Measurements from ENCODE around the gene DCLRE1C.
A peak's percentile ranks its signal among the peaks of the same experiment; 100 is the strongest.
"Not testable (repeated sequence)": the region's sequence is repeated elsewhere in the genome, so short reads cannot be mapped to it uniquely, and the experiment has no call there.

The DCLRE1C gene

GRCh38 chr10:14924013-14924412, 29.9 kb downstream of the DCLRE1C start:
- H3K36me3 Mint-ChIP-seq (ENCODE audit: low read depth) = peaks cover 74% of the 10 kb centered on the region
- DNase-seq (no peak), ATAC-seq (no peak)
- H3K9me3 Mint-ChIP-seq = no peaks in the 10 kb centered on the region
- no peak overlapping the region for H3K4me3 Mint-ChIP-seq
- H3K27me3 Mint-ChIP-seq = no peaks in the 10 kb centered on the region
- no peak overlapping the region for H3K27ac Mint-ChIP-seq
- peaks cover 2% of the 10 kb centered on the region for H3K4me1 Mint-ChIP-seq

DNA sequence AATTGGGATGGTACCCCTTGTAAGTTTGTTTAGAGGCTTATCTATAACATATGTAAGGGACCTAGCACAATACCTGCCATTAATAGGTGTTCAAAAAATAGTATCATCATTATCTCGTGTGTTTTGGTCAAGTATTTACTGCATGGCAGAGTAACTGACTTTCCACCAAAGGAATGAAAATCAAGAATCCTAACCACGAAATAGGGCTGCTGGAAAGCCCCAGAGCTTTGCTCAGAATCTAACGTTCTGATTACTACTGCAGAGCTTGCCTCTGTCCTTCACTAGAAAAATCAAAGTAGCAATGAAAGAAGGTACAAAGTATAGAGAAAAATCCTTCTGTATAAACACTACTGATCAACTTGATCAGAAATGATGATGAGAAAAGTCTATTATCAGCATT, 34.9 kb downstream of the DCLRE1C start:
- Mint-ChIP-seq H3K9me3 (peaks cover 21% of the 10 kb centered on the region), H3K27me3 (no peaks in the 10 kb centered on the region), H3K4me3 (no peak overlapping the region), H3K36me3 (ENCODE audit: low read depth) (peaks cover 89% of the 10 kb centered on the region), H3K27ac (no peak overlapping the region), H3K4me1 (peaks cover 12% of the 10 kb centered on the region)
- DNase-seq = no peak
- ATAC-seq = no peak

DNA sequence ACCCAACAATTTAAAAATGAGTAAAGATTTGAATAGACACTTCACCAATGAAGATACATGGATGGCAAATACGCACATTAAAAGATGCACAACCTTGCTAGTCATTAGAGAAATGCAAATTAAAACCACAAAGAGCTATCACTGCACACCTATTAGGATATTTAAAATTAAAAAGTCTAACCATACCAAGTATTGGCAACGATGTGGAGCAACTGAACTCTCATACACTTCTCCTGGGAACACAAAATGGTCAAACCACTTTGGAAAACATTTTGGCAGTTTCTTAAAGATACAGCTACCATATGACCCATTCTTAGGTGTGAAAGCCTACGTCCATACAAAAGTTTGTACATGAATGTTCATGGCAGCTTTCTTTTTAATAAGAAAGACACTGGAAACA, 36.1 kb downstream of the DCLRE1C start:
- Mint-ChIP-seq H3K4me1 (peaks cover 12% of the 10 kb centered on the region), H3K27me3 (no peaks in the 10 kb centered on the region), H3K4me3 (no peak overlapping the region), H3K9me3 (peaks cover 21% of the 10 kb centered on the region), H3K27ac (no peak overlapping the region), H3K36me3 (ENCODE audit: low read depth) (peaks cover 91% of the 10 kb centered on the region)
- ATAC-seq (no peak), DNase-seq (no peak)

DNA sequence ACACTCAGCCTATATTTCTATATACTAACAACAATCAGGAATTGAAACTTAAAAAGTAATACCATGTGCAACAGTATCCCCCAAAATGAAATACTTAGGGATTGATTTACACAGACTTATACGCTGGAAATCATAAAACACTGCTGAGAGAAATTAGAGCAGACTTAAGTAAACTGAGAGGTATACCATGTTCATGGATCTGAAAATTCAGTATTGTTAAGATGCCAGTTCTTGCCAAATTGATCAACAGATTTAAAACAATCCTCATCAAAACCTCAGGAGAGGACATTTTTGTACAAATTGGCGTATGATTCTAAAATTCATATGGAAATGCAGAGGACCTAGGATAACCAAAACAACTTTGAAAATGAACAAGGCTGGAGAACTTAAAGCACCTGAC, 37.3 kb downstream of the DCLRE1C start:
- peaks cover 90% of the 10 kb centered on the region for H3K36me3 Mint-ChIP-seq (ENCODE audit: low read depth)
- no peak overlapping the region for H3K27ac Mint-ChIP-seq
- no peak overlapping the region for H3K4me3 Mint-ChIP-seq
- ATAC-seq = no peak
- no peaks in the 10 kb centered on the region for H3K27me3 Mint-ChIP-seq
- H3K9me3 Mint-ChIP-seq = peaks cover 21% of the 10 kb centered on the region
- peaks cover 12% of the 10 kb centered on the region for H3K4me1 Mint-ChIP-seq
- DNase-seq = no peak

- Mint-ChIP-seq H3K9me3 (peaks cover 17% of the 10 kb centered on the region), H3K4me3 (no peak overlapping the region), H3K36me3 (ENCODE audit: low read depth) (peaks cover 90% of the 10 kb centered on the region)
These were observed 42.1 kb downstream of the DCLRE1C start for GRCh38 chr10:14911801-14912200.

GRCh38 chr10:14910953-14911352, 42.9 kb downstream of the DCLRE1C start:
- Mint-ChIP-seq H3K9me3 (peaks cover 12% of the 10 kb centered on the region), H3K27me3 (no peaks in the 10 kb centered on the region), H3K4me3 (no peak overlapping the region), H3K4me1 (peaks cover 11% of the 10 kb centered on the region), H3K27ac (peak overlapping the region; percentile 13), H3K36me3 (ENCODE audit: low read depth) (peaks cover 88% of the 10 kb centered on the region)
- ATAC-seq (no peak), DNase-seq (no peak)

More at GRCh38 chr10:14911801-14912200, 42.1 kb downstream of the DCLRE1C start:
- Mint-ChIP-seq H3K27me3 (no peaks in the 10 kb centered on the region), H3K4me1 (peaks cover 12% of the 10 kb centered on the region), H3K27ac (no peak overlapping the region)
- ATAC-seq (no peak), DNase-seq (no peak)

GRCh38 chr10:14909101-14909500, 44.8 kb downstream of the DCLRE1C start:
- no peak for DNase-seq
- Mint-ChIP-seq H3K27ac (peak overlapping the region; percentile 24), H3K4me3 (no peak overlapping the region), H3K9me3 (peaks cover 10% of the 10 kb centered on the region), H3K27me3 (no peaks in the 10 kb centered on the region), H3K36me3 (ENCODE audit: low read depth) (peaks cover 87% of the 10 kb centered on the region), H3K4me1 (peaks cover 7% of the 10 kb centered on the region)
- ATAC-seq = no peak

DNA sequence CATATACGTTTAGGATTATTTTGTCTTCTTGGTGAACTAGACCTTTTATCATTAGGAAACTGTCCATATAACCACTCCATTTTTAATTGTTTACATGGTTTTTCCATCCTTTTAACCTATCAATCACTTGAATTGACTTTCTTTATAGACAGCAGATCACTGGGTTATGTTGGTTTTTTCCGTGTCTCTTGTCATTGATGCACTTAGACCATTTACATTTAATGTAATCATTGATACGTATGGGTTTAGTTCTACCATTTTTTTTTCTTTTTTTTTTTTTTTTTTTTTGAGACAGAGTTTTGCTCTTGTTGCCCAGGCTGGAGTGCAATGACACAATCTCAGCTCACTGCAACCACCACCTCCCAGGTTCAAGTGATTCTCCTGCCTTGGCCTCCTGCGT, 46.3 kb downstream of the DCLRE1C start:
- H3K27ac Mint-ChIP-seq, H3K27me3 Mint-ChIP-seq, DNase-seq, H3K4me1 Mint-ChIP-seq, ATAC-seq, H3K4me3 Mint-ChIP-seq: not testable (repeated sequence)
- Mint-ChIP-seq H3K9me3 (peaks cover 10% of the 10 kb centered on the region), H3K36me3 (ENCODE audit: low read depth) (peaks cover 79% of the 10 kb centered on the region)

DNA sequence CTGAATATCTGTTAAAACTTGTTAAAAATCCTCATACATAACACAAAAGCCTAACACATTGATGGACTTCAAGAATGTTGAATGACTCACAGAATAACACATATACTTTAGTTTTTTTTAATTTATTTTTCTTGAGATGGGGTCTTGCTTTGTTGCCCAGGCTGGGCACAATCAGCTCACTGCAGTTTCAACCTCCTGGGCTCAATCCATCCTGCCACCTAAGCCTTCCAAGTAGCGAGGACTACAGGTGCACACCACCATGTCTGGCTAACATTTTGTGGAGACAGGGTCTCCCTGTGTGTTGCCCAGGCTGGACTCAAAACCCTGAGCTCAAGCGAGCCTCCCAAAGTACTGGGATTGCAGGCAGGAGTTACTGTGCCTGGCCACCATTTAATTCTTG, 47.1 kb downstream of the DCLRE1C start:
- no peaks in the 10 kb centered on the region for H3K27me3 Mint-ChIP-seq
- DNase-seq = no peak
- no peak overlapping the region for H3K27ac Mint-ChIP-seq
- ATAC-seq = no peak
- peaks cover 7% of the 10 kb centered on the region for H3K4me1 Mint-ChIP-seq
- H3K4me3 Mint-ChIP-seq = no peak overlapping the region
- H3K36me3 Mint-ChIP-seq (ENCODE audit: low read depth) = peaks cover 77% of the 10 kb centered on the region
- H3K9me3 Mint-ChIP-seq = peaks cover 10% of the 10 kb centered on the region

DNA sequence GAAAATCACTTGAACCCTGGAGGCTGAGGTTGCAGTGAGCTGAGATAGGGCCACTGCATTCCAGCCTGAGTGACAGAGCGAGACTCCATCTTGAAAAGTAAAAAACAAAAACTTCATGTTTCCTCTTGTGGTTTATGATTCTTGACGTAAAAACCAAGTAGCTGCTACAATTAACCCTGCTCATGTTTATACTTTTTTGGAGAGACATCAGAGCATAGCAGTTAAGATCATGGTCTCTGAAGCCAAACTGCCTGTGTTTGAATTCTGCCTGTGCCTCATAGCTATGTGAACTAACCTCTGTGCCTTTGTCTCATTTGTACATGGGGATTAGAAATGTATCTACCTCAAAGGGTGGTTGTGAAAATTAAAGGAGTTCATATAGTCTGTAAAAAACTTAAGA, 48.0 kb downstream of the DCLRE1C start:
- Mint-ChIP-seq H3K27me3 (no peaks in the 10 kb centered on the region), H3K27ac (no peak overlapping the region), H3K4me1 (peaks cover 7% of the 10 kb centered on the region), H3K36me3 (ENCODE audit: low read depth) (peaks cover 71% of the 10 kb centered on the region), H3K4me3 (no peak overlapping the region), H3K9me3 (peaks cover 10% of the 10 kb centered on the region)
- ATAC-seq (no peak), DNase-seq (no peak)

GRCh38 chr10:14904864-14905263, 49.0 kb downstream of the DCLRE1C start:
- peaks cover 70% of the 10 kb centered on the region for H3K36me3 Mint-ChIP-seq (ENCODE audit: low read depth)
- ATAC-seq (no peak), DNase-seq (no peak)
- no peak overlapping the region for H3K4me3 Mint-ChIP-seq
- H3K27ac Mint-ChIP-seq = no peak overlapping the region
- peaks cover 10% of the 10 kb centered on the region for H3K9me3 Mint-ChIP-seq
- peaks cover 7% of the 10 kb centered on the region for H3K4me1 Mint-ChIP-seq
- no peaks in the 10 kb centered on the region for H3K27me3 Mint-ChIP-seq

DNA sequence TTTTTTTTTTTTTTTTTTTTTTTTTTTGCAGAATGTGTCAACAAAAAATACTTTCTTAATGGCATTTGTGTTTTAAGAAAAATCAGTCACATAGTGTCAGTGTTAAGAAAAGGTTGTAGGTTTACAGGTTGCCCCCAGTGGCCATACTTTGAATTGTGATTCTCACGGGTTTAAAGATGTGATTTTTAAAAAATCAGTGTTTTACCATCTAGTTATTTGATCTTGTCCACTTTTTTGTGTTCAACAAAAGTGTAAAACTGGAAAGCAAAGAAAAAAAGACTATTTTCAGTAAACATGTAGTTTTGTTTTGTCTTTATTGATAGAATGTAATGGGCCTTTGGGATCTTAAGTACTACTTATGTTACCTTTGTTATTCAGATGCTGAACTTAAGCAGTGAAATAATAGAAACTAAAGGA, 49.6 kb downstream of the DCLRE1C start:
- ATAC-seq (peak; percentile 49), DNase-seq (no peak)
- Mint-ChIP-seq H3K4me1 (peaks cover 7% of the 10 kb centered on the region), H3K9me3 (peaks cover 10% of the 10 kb centered on the region), H3K27me3 (no peaks in the 10 kb centered on the region), H3K4me3 (no peak overlapping the region), H3K27ac (no peak overlapping the region), H3K36me3 (ENCODE audit: low read depth) (peaks cover 66% of the 10 kb centered on the region)

DNA sequence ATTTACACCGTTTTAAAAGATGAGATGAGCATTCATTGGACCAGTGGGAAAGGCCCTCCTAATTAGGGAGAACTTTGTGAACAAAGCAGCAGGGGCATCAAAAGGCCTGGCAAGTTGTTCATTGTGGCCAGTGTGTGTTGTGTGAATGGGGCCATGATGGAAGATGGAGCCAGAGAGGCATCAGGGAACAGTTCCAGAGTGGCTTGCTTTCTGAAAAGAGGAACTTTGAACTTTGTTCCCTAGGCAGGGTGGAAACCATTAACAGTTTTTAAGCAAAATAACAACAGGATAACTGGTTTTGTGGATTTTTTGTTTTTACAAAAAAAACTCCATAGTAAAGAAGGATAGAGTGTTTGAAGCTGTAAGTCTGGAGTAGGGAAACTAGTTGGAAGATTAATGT, 62.7 kb downstream of the DCLRE1C start:
- no peak overlapping the region for H3K27ac Mint-ChIP-seq
- H3K4me3 Mint-ChIP-seq = no peak overlapping the region
- ATAC-seq (no peak), DNase-seq (no peak)
- H3K4me1 Mint-ChIP-seq = no peaks in the 10 kb centered on the region
- H3K27me3 Mint-ChIP-seq = no peaks in the 10 kb centered on the region
- peaks cover 14% of the 10 kb centered on the region for H3K36me3 Mint-ChIP-seq (ENCODE audit: low read depth)
- no peaks in the 10 kb centered on the region for H3K9me3 Mint-ChIP-seq

GRCh38 chr10:14889318-14889717, 64.6 kb downstream of the DCLRE1C start:
- Mint-ChIP-seq H3K27ac (no peak overlapping the region), H3K36me3 (ENCODE audit: low read depth) (peaks cover 11% of the 10 kb centered on the region), H3K27me3 (no peaks in the 10 kb centered on the region), H3K4me1 (no peaks in the 10 kb centered on the region), H3K9me3 (no peaks in the 10 kb centered on the region), H3K4me3 (peak overlapping the region; percentile 35)
- ATAC-seq (peak; percentile 61), DNase-seq (no peak)

DNA sequence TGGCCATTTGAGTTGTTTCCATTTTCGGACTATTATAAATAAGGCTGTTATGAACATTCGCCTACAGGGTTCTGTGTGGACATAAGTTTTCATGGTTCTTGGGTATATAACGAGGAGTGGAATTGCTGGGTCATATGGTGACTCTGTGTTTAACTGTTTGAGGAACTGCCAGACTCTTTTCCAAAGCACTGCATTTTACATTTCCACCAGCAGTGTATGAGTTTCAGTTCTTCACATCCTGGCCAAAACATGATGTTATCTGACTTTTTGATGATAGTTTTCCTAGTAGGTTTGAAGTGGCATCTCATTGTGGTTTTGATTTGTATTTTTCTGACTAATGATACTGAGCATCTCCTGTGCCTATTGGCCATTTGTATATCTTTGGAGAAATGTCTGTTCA, 69.8 kb downstream of the DCLRE1C start:
- H3K27ac Mint-ChIP-seq = no peak overlapping the region
- H3K9me3 Mint-ChIP-seq = no peaks in the 10 kb centered on the region
- H3K4me3 Mint-ChIP-seq = no peak overlapping the region
- no peak for DNase-seq
- peaks cover 30% of the 10 kb centered on the region for H3K36me3 Mint-ChIP-seq (ENCODE audit: low read depth)
- no peaks in the 10 kb centered on the region for H3K27me3 Mint-ChIP-seq
- peaks cover 21% of the 10 kb centered on the region for H3K4me1 Mint-ChIP-seq
- ATAC-seq = peak; percentile 79

GRCh38 chr10:14880229-14880628, 73.7 kb downstream of the DCLRE1C start:
- Mint-ChIP-seq H3K4me3 (peak overlapping the region; percentile 94), H3K9me3 (no peaks in the 10 kb centered on the region), H3K27ac (peak overlapping the region; percentile 88), H3K36me3 (ENCODE audit: low read depth) (peaks cover 30% of the 10 kb centered on the region), H3K27me3 (no peaks in the 10 kb centered on the region), H3K4me1 (peaks cover 35% of the 10 kb centered on the region)
- ATAC-seq (no peak), DNase-seq (no peak)
